ENCODE data around the gene SIGLEC11.

DNA sequence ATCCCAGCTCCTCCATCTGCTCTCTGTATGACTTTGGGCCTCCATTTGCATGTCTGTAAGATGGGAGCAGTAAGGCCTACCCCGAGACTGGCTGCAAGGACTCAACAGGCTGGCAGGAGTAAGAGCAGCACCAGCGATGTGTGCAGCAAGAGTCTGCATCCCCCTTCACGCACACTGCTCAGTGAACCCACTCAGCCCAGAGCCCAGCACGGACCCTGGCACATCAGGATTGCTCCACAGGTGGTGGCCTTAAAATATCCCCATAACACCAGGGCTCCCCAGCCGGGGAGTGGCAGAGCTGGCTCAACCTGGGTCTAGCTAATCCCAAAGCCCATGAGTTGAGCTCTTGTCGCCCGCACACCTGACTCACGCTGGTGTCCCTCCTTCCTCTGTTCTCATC lies 40.8 kb upstream of the SIGLEC11 start:
- no peak for TF ChIP-seq EZH2phosphoT487 (conservative IDR thresholded peaks at IDR 0.05; ENCODE audit: low read length)
- TF ChIP-seq, protein P1, sequence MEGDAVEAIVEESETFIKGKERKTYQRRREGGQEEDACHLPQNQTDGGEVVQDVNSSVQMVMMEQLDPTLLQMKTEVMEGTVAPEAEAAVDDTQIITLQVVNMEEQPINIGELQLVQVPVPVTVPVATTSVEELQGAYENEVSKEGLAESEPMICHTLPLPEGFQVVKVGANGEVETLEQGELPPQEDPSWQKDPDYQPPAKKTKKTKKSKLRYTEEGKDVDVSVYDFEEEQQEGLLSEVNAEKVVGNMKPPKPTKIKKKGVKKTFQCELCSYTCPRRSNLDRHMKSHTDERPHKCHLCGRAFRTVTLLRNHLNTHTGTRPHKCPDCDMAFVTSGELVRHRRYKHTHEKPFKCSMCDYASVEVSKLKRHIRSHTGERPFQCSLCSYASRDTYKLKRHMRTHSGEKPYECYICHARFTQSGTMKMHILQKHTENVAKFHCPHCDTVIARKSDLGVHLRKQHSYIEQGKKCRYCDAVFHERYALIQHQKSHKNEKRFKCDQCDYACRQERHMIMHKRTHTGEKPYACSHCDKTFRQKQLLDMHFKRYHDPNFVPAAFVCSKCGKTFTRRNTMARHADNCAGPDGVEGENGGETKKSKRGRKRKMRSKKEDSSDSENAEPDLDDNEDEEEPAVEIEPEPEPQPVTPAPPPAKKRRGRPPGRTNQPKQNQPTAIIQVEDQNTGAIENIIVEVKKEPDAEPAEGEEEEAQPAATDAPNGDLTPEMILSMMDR (IDR thresholded peaks at IDR 0.05; ENCODE audit: insufficient read depth, low read length, poor library complexity, severe bottlenecking) = no peak

Measured in SU-DHL-6 (cell line).